ENCODE results near the gene FZD2. TPM values are rescaled to one million over a fixed set of nuclear protein-coding genes. Genes with fewer than 3 reads are reported as not detected.
A peak's percentile ranks its signal among the peaks of the same experiment; 100 is the strongest.

FZD2 gene
- total RNA-seq, 1 experiment from 2014 or later: 12.8 TPM

DNA sequence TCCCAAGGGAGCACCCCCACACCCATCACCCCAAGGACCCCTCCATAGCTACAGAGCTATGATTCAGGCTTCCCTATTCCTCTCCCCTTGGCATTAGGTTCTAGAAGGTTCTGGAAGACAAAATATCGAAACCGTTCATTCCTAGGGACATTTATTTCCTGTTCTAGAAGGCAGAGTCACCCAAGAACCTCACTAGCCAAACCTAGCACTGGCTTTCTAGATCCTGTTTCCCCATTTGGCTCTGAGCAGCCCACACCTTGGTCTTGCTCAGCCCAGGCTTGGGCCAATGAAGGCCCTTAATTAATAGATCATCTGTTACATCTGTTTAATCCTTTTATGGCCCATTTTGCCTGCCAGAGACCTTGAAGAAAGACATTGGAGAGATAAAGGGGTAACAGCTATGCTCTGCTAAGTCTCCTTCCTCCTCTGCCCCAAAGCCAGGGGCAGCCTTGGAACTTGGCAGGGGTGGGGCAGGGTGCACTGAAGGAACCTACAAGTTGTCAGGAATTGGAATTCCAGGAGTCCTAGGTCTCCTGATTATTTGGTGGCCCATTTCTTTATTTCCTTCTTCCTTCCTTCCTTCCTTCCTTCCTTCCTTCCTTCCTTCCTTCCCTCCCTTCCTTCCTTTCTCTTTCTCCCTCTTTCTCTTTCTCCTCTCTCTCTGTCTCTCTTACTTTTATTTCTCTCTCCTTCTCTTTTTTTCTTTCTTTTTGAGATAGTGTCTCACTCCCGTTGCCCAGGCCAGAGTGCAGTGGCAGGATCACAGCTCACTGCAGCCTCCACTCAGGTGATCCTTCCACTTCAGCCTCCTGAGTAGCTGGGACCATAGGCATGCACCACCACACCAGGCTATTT, 8.7 kb upstream of the FZD2 start:
- H3K9me3 ChIP-seq (ENCODE audit: control insufficient read depth in 1 of 2, insufficient read depth in 1 of 2, low read depth in 1 of 2, low read length in 2 of 2): no peaks in the 10 kb centered on the region
- DNase-seq (ENCODE audit: low read depth, low spot score): no peak
- no peak for ATAC-seq
- H3K36me3 ChIP-seq (ENCODE audit: control insufficient read depth in 1 of 2, insufficient read depth in 2 of 2, low read length in 2 of 2): no peaks in the 10 kb centered on the region
- CTCF ChIA-PET: interaction anchor here (1.3 kb wide), 1 partner anchor 25 kb away, joined by 4 read pairs; no protein-coding TSS in a partner anchor
- no peaks in the 10 kb centered on the region for H4K20me1 ChIP-seq (ENCODE audit: insufficient read depth)
- H3K9me2 ChIP-seq (ENCODE audit: insufficient read depth): no peaks in the 10 kb centered on the region
- no TSS peak for BruUV-seq (replicated peaks)
- H3K27me3 ChIP-seq (ENCODE audit: insufficient read depth, low read length): no peaks in the 10 kb centered on the region
- no peak overlapping the region for H3K4me3 ChIP-seq (replicated peaks in 1 of 2; ENCODE audit: low read depth in 1 of 2, low read length in 2 of 2)
- H3K4me2 ChIP-seq (ENCODE audit: low read length): no peak overlapping the region
- TF ChIP-seq, protein P1, sequence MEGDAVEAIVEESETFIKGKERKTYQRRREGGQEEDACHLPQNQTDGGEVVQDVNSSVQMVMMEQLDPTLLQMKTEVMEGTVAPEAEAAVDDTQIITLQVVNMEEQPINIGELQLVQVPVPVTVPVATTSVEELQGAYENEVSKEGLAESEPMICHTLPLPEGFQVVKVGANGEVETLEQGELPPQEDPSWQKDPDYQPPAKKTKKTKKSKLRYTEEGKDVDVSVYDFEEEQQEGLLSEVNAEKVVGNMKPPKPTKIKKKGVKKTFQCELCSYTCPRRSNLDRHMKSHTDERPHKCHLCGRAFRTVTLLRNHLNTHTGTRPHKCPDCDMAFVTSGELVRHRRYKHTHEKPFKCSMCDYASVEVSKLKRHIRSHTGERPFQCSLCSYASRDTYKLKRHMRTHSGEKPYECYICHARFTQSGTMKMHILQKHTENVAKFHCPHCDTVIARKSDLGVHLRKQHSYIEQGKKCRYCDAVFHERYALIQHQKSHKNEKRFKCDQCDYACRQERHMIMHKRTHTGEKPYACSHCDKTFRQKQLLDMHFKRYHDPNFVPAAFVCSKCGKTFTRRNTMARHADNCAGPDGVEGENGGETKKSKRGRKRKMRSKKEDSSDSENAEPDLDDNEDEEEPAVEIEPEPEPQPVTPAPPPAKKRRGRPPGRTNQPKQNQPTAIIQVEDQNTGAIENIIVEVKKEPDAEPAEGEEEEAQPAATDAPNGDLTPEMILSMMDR (IDR thresholded peaks at IDR 0.05 in 2 of 3, conservative IDR thresholded peaks at IDR 0.05 in 1 of 3; ENCODE audit: borderline replicate concordance in 1 of 3, insufficient read depth in 1 of 3, low read depth in 2 of 3, low read length in 2 of 3): no peak
- H2AFZ ChIP-seq (ENCODE audit: low read depth, low read length, poor library complexity, severe bottlenecking): peak overlapping the region; percentile 67
- intact Hi-C loops (cut with micrococcal nuclease): no loop called here
- no peak overlapping the region for H3K27ac ChIP-seq (ENCODE audit: low read depth, low read length)
- H3K4me1 ChIP-seq (ENCODE audit: control insufficient read depth in 1 of 2, insufficient read depth in 2 of 2, low read length in 2 of 2): peaks cover 25 to 58% of the 10 kb centered on the region in 2 experiments
- RAD21 ChIA-PET (ENCODE audit: low non-redundant PET in 1 of 2, low total read pairs in 2 of 2, uncharacterized antibody in 2 of 2, unreplicated experiment in 2 of 2): no interaction called here
- POLR2A ChIA-PET: no interaction called here
- H3K79me2 ChIP-seq (ENCODE audit: insufficient read depth, low read length): no peaks in the 10 kb centered on the region
- no peak overlapping the region for H3K9ac ChIP-seq (ENCODE audit: low read length)

DNA sequence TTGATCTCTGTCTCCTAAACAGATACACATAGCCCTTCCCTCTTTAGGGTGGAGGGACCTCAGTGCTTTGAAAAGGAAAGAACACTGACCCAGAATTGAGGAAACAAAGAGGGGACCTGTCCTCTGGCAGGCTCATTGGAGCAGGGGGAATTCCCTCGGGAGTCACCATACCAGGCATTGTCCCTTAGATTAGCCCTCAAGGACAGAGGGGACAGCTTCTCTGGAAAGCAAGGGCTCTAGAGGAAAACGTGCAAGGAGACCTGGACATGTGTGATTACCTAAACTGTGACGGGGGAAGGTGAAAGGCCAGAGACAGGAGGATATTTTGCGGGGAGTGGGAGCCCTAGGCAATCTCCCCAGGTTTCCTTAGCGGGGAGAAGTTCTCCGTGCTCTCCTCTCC, 7.6 kb upstream of the FZD2 start:
- Histone ChIP-seq H3K79me2 (ENCODE audit: insufficient read depth, low read length) (no peaks in the 10 kb centered on the region), H3K4me3 (replicated peaks in 1 of 2; ENCODE audit: low read depth in 1 of 2, low read length in 2 of 2) (no peak overlapping the region), H4K20me1 (ENCODE audit: insufficient read depth) (no peaks in the 10 kb centered on the region), H3K9me3 (ENCODE audit: control insufficient read depth in 1 of 2, insufficient read depth in 1 of 2, low read depth in 1 of 2, low read length in 2 of 2) (no peaks in the 10 kb centered on the region), H3K36me3 (ENCODE audit: control insufficient read depth in 1 of 2, insufficient read depth in 2 of 2, low read length in 2 of 2) (no peaks in the 10 kb centered on the region), H3K9ac (ENCODE audit: low read length) (no peak overlapping the region), H3K27me3 (ENCODE audit: insufficient read depth, low read length) (no peaks in the 10 kb centered on the region), H2AFZ (ENCODE audit: low read depth, low read length, poor library complexity, severe bottlenecking) (no peak overlapping the region), H3K4me2 (ENCODE audit: low read length) (no peak overlapping the region), H3K27ac (ENCODE audit: low read depth, low read length) (no peak overlapping the region), H3K9me2 (ENCODE audit: insufficient read depth) (no peaks in the 10 kb centered on the region), H3K4me1 (ENCODE audit: control insufficient read depth in 1 of 2, insufficient read depth in 2 of 2, low read length in 2 of 2) (peaks cover 14 to 47% of the 10 kb centered on the region in 2 experiments)
- RAD21 ChIA-PET (ENCODE audit: low non-redundant PET in 1 of 2, low total read pairs in 2 of 2, uncharacterized antibody in 2 of 2, unreplicated experiment in 2 of 2): no interaction called here
- BruUV-seq (replicated peaks): no TSS peak
- POLR2A ChIA-PET: no interaction called here
- intact Hi-C loops (cut with micrococcal nuclease): no loop called here
- no peak for ATAC-seq
- CTCF ChIA-PET: no interaction called here
- TF ChIP-seq ZFX (IDR thresholded peaks at IDR 0.05): no peak
- TF ChIP-seq RAD21 (IDR thresholded peaks at IDR 0.05; ENCODE audit: low read depth): no peak
- no peak for TF ChIP-seq EGR1 (IDR thresholded peaks at IDR 0.05; ENCODE audit: low read depth)
- TF ChIP-seq YY1 (IDR thresholded peaks at IDR 0.05; ENCODE audit: extremely low read depth, insufficient replicate concordance, low read depth, low read length): no peak
- no peak for DNase-seq (ENCODE audit: low read depth, low spot score)

Measured in HCT116 (cell line).